Neural progenitor cell (in vitro differentiated cells): ENCODE data around the gene USP34. TPM values are rescaled to one million over a fixed set of nuclear protein-coding genes. Genes with fewer than 3 reads are reported as not detected.

Experiments used
- DNase-seq: peaks from one replicate; pipeline ENCODE4 v3.0.0-alpha.2; 2016; ENCODE audit warnings: low spot score
- H2AFZ ChIP-seq: fragments of 200-600 bp; sonication (generic); replicated peaks from 2 replicates; pipeline ENCODE4 v1.6.1; 2016; ENCODE audit warnings: antibody characterized with exemption
- H3F3A ChIP-seq: fragments of 200-600 bp; sonication (generic); 2 replicates; pipeline ENCODE4 v1.6.1; 2016; ENCODE audit warnings: antibody characterized with exemption, low read depth
- H3K27ac ChIP-seq: fragments of 200-600 bp; sonication (generic); 2 replicates; pipeline ENCODE4 v1.5.1; 2016; ENCODE audit warnings: mild to moderate bottlenecking
- H3K27me3 ChIP-seq: fragments of 200-600 bp; sonication (generic); 2 replicates; pipeline ENCODE4 v1.6.1; 2016; ENCODE audit warnings: mild to moderate bottlenecking, moderate library complexity
- H3K36me3 ChIP-seq: fragments of 200-600 bp; sonication (generic); 2 replicates; pipeline ENCODE4 v1.5.1; 2016
- H3K4me1 ChIP-seq: fragments of 200-600 bp; sonication (generic); 2 replicates; pipeline ENCODE4 v1.6.1; 2016; ENCODE audit warnings: mixed run types
- H3K4me2 ChIP-seq: fragments of 200-600 bp; sonication (generic); 2 replicates; pipeline ENCODE4 v1.6.1; 2016
- H3K4me3 ChIP-seq: fragments of 200-600 bp; sonication (generic); 2 replicates; pipeline ENCODE4 v1.5.1; 2016
- H3K79me2 ChIP-seq: fragments of 200-600 bp; sonication (generic); 2 replicates; pipeline ENCODE4 v1.6.1; 2016; ENCODE audit warnings: low read depth
- H3K9ac ChIP-seq: fragments of 200-600 bp; sonication (generic); 2 replicates; pipeline ENCODE4 v1.6.1; 2016
- H3K9me3 ChIP-seq: fragments of 200-600 bp; sonication (generic); 2 replicates; pipeline ENCODE4 v1.5.1; 2016; ENCODE audit warnings: low read depth
- H4K20me1 ChIP-seq: fragments of 200-600 bp; sonication (generic); 2 replicates; pipeline ENCODE4 v1.6.1; 2016; ENCODE audit warnings: low read depth
- H3K27ac Mint-ChIP-seq: 3 replicates; pipeline ENCODE4 v1.8.0; 2021; ENCODE audit warnings: mixed read lengths
- H3K27me3 Mint-ChIP-seq: 2 replicates; pipeline ENCODE4 v1.8.0; 2022; ENCODE audit warnings: low read depth, mild to moderate bottlenecking, inconsistent platforms, moderate library complexity, mixed read lengths; ENCODE audit not compliant: insufficient read depth
- H3K36me3 Mint-ChIP-seq: 3 replicates; pipeline ENCODE4 v1.8.0; 2021; ENCODE audit warnings: mixed read lengths
- H3K4me1 Mint-ChIP-seq: 3 replicates; pipeline ENCODE4 v1.8.0; 2021; ENCODE audit warnings: mixed read lengths
- H3K4me3 Mint-ChIP-seq: 3 replicates; pipeline ENCODE4 v1.8.0; 2021; ENCODE audit warnings: mild to moderate bottlenecking, moderate library complexity, mixed read lengths
- H3K9me3 Mint-ChIP-seq: 3 replicates; pipeline ENCODE4 v1.8.0; 2020; ENCODE audit warnings: mixed read lengths
- EZH2 ChIP-seq: fragments of 200-600 bp; sonication (generic); IDR thresholded peaks from 2 replicates; pipeline ENCODE4 v1.6.1; 2017; ENCODE audit warnings: antibody characterized with exemption, mild to moderate bottlenecking, moderate library complexity
- EZH2phosphoT487 ChIP-seq: fragments of 200-600 bp; sonication (generic); IDR thresholded peaks from 2 replicates; pipeline ENCODE4 v1.6.1; 2017; ENCODE audit warnings: antibody characterized with exemption
- total RNA-seq: library from RNA; depleted of rRNA; stranded (reverse); fragments of >200 nt; gene quantifications from 2 replicates; pipeline ENCODE4 v1.2.3, GENCODE V29; 2015; ENCODE audit warnings: low replicate concordance
- TF ChIP-seq, protein P1 (sequence below): fragments of 200-600 bp; sonication (generic); IDR thresholded peaks from 2 replicates; pipeline ENCODE4 v1.5.1; 2017; ENCODE audit warnings: antibody characterized with exemption, mild to moderate bottlenecking

USP34 gene
- total RNA-seq, 1 donor from 2014 or later, result 162 TPM

DNA sequence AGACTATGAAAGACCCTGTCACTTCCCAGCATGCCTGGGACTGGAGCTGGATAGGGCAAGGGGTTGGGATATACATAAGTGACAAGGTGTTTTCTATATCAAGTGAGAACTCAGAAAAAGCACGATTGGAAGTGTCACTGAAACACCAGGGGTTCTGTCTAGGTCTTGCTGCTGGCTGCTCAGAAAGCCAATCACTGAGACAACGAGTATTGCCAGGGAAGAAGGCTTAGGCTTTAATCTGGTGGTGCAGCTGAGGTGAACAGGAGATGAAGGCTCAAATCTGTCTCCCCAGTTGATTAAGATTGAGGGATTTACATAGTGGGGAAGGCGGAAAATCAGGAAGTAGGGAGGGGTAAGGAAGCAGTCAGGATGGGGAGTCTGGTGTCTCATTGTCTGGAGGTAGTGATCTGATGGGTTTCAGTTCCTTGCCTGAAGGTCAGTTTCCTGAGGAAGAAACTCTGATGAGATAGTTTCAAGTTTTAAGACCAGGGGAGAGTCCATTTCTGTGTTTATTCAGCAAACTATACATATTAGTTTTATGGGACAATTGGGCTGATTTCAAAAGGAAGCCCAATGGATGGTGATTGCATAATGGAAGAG is 312.4 kb downstream of the USP34 start:
- no peaks in the 10 kb centered on the region for H3K4me1 ChIP-seq
- H3K36me3 ChIP-seq, result peaks cover 4% of the 10 kb centered on the region
- TF ChIP-seq, protein P1, sequence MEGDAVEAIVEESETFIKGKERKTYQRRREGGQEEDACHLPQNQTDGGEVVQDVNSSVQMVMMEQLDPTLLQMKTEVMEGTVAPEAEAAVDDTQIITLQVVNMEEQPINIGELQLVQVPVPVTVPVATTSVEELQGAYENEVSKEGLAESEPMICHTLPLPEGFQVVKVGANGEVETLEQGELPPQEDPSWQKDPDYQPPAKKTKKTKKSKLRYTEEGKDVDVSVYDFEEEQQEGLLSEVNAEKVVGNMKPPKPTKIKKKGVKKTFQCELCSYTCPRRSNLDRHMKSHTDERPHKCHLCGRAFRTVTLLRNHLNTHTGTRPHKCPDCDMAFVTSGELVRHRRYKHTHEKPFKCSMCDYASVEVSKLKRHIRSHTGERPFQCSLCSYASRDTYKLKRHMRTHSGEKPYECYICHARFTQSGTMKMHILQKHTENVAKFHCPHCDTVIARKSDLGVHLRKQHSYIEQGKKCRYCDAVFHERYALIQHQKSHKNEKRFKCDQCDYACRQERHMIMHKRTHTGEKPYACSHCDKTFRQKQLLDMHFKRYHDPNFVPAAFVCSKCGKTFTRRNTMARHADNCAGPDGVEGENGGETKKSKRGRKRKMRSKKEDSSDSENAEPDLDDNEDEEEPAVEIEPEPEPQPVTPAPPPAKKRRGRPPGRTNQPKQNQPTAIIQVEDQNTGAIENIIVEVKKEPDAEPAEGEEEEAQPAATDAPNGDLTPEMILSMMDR, result no peak
- TF ChIP-seq EZH2phosphoT487 (no peak), EZH2 (no peak)
- no peaks in the 10 kb centered on the region for H3K9me3 ChIP-seq
- no peaks in the 10 kb centered on the region for H3K79me2 ChIP-seq
- no peak overlapping the region for H3K9ac ChIP-seq
- no peak overlapping the region for H3K27ac ChIP-seq
- Mint-ChIP-seq H3K4me1 (no peaks in the 10 kb centered on the region), H3K36me3 (peaks cover 37% of the 10 kb centered on the region), H3K27ac (peak overlapping the region; percentile 5), H3K9me3 (peaks cover 9% of the 10 kb centered on the region), H3K27me3 (no peaks in the 10 kb centered on the region), H3K4me3 (no peak overlapping the region)
- H2AFZ ChIP-seq, result no peak overlapping the region
- H3K4me3 ChIP-seq, result no peak overlapping the region
- no peak for DNase-seq
- no peak overlapping the region for H3K4me2 ChIP-seq
- no peaks in the 10 kb centered on the region for H3F3A ChIP-seq
- no peaks in the 10 kb centered on the region for H4K20me1 ChIP-seq
- no peaks in the 10 kb centered on the region for H3K27me3 ChIP-seq

- Histone ChIP-seq H3K9me3 (no peaks in the 10 kb centered on the region), H3K27me3 (no peaks in the 10 kb centered on the region), H3K4me3 (no peak overlapping the region), H3K79me2 (no peaks in the 10 kb centered on the region), H3F3A (no peaks in the 10 kb centered on the region), H2AFZ (no peak overlapping the region), H3K36me3 (peaks cover 4% of the 10 kb centered on the region), H3K27ac (no peak overlapping the region), H3K9ac (no peak overlapping the region), H4K20me1 (no peaks in the 10 kb centered on the region), H3K4me1 (no peaks in the 10 kb centered on the region), H3K4me2 (no peak overlapping the region)
- TF ChIP-seq, protein P1, result no peak
- TF ChIP-seq EZH2phosphoT487, result no peak
- no peak for TF ChIP-seq EZH2
- H3K36me3 Mint-ChIP-seq, result peaks cover 32% of the 10 kb centered on the region
- peaks cover 9% of the 10 kb centered on the region for H3K9me3 Mint-ChIP-seq
- H3K27me3 Mint-ChIP-seq, result no peaks in the 10 kb centered on the region
- no peak overlapping the region for H3K27ac Mint-ChIP-seq
- H3K4me1 Mint-ChIP-seq, result no peaks in the 10 kb centered on the region
- no peak for DNase-seq
- H3K4me3 Mint-ChIP-seq, result no peak overlapping the region
Measured at GRCh38 chr2:61157371-61158003, 313.4 kb downstream of the USP34 start.

- Histone ChIP-seq H3K9me3 (no peaks in the 10 kb centered on the region), H3K4me2 (no peak overlapping the region)
- no peak for DNase-seq
Measured at GRCh38 chr2:61151436-61151835, 319.5 kb downstream of the USP34 start.

More at GRCh38 chr2:61151436-61151835, 319.5 kb downstream of the USP34 start:
- Histone ChIP-seq H3K4me1 (no peaks in the 10 kb centered on the region), H3K36me3 (no peaks in the 10 kb centered on the region), H4K20me1 (no peaks in the 10 kb centered on the region), H3K27me3 (no peaks in the 10 kb centered on the region), H3K27ac (no peak overlapping the region), H3K4me3 (no peak overlapping the region), H3K9ac (no peak overlapping the region), H2AFZ (no peak overlapping the region), H3F3A (peaks cover under 1% of the 10 kb centered on the region), H3K79me2 (no peaks in the 10 kb centered on the region)
- H3K9me3 Mint-ChIP-seq, result peaks cover 2% of the 10 kb centered on the region
- H3K4me3 Mint-ChIP-seq, result no peak overlapping the region
- H3K27ac Mint-ChIP-seq, result no peak overlapping the region
- TF ChIP-seq EZH2phosphoT487, result no peak
- TF ChIP-seq EZH2, result no peak
- TF ChIP-seq, protein P1, result no peak
- no peaks in the 10 kb centered on the region for H3K27me3 Mint-ChIP-seq
- peaks cover 25% of the 10 kb centered on the region for H3K36me3 Mint-ChIP-seq
- no peaks in the 10 kb centered on the region for H3K4me1 Mint-ChIP-seq
